ENCODE results near the gene ADARB1. TPM values are rescaled to one million over a fixed set of nuclear protein-coding genes. Genes with fewer than 3 reads are reported as not detected.
A peak's percentile ranks its signal among the peaks of the same experiment; 100 is the strongest.

ADARB1 gene
- total RNA-seq, 1 donor from 2014 or later, result 15.1 TPM

- intact Hi-C loops (cut with DNase I), result no loop called here
- DNase-seq (ENCODE audit: missing footprints) (no peak), ATAC-seq (no peak)
These were observed 5.3 kb upstream of the ADARB1 start for GRCh38 chr21:45069085-45069484.

- ATAC-seq (no peak), DNase-seq (ENCODE audit: missing footprints) (no peak)
- intact Hi-C loops (cut with DNase I), result no loop called here
These were observed 4.7 kb upstream of the ADARB1 start for GRCh38 chr21:45069711-45070110.

DNA sequence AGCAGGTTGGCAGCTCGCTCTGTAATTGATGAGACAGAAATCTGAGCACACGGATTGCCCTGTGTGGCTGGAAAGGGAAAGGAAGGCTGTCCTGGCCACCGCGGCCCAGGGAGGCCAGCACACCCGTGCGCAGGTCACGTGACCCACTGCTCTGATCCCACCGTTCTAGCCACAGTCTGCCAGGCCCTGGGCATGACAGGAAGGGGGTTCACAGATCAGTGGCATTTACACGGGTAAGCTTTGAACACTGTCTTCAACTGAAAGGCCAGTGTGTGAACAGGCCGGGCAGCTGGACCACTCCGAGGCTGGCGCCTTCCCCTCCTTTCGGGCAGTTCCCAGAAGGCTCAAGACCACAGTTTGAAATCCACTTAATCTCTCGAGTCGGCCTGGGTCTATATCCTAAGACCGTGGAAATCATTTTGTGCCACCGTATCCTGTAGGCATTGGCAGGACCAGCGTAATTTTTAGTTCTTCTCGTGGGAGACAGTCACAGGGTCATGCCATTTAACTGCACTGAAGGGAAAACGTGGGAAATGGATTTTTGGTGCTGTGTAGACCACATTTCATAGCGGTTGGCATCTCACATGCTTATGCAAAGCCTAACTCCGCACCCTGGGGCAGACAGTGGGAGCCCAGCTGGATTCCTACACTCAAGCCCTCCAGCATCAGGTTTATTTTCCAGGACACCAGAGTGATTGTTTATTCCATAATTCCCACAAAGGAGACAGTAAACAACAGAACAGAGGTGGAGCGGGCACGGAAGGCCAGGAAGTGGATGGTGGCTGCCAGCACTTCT, 3.1 kb upstream of the ADARB1 start:
- intact Hi-C loops (cut with DNase I), result no loop called here
- DNase-seq (ENCODE audit: missing footprints), result no peak
- no peak for ATAC-seq

- intact Hi-C loops (cut with DNase I), result no loop called here
- no peak for DNase-seq (ENCODE audit: missing footprints)
These were observed 2.3 kb upstream of the ADARB1 start for GRCh38 chr21:45071874-45072737.

DNA sequence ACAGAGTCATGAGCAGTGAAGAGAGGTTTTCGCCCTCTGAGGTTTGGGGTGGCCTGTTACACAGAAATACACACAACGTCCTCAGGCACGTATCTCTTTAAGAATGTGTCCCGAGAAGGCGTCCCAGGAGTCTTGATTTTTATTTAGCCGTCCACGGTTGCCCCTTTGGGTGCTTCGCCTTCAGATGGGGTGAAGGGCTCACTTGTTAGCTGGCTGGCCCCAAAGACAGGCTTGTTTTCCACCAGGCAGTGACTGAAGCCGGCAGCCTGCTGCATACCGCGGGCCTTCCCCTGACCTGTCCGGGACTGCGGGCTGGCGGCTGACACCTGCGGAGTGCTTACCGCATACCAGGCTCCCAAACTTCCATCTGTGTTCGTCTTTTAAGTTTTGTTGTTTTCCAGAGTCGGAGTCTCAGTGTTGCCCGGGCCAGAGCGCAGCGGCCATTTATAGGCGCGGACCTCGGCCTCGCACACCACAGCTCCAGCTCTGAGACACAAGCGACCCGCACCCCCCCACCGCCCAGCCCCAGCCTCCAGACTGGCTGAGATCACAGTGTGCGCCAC, 1.6 kb upstream of the ADARB1 start:
- DNase-seq (ENCODE audit: missing footprints), result no peak
- intact Hi-C loops (cut with DNase I), result no loop called here
- no peak for ATAC-seq

More at GRCh38 chr21:45071874-45072737, 2.3 kb upstream of the ADARB1 start:
- ATAC-seq, result no peak

GRCh38 chr21:45073301-45074047, 906 bp upstream of the ADARB1 start:
- intact Hi-C loops (cut with DNase I), result loop anchor here (2.0 kb wide), 2 partner anchors 55 to 125 kb away; no protein-coding TSS in a partner anchor
- ATAC-seq, result peak; percentile 33
- DNase-seq (ENCODE audit: missing footprints), result no peak

DNA sequence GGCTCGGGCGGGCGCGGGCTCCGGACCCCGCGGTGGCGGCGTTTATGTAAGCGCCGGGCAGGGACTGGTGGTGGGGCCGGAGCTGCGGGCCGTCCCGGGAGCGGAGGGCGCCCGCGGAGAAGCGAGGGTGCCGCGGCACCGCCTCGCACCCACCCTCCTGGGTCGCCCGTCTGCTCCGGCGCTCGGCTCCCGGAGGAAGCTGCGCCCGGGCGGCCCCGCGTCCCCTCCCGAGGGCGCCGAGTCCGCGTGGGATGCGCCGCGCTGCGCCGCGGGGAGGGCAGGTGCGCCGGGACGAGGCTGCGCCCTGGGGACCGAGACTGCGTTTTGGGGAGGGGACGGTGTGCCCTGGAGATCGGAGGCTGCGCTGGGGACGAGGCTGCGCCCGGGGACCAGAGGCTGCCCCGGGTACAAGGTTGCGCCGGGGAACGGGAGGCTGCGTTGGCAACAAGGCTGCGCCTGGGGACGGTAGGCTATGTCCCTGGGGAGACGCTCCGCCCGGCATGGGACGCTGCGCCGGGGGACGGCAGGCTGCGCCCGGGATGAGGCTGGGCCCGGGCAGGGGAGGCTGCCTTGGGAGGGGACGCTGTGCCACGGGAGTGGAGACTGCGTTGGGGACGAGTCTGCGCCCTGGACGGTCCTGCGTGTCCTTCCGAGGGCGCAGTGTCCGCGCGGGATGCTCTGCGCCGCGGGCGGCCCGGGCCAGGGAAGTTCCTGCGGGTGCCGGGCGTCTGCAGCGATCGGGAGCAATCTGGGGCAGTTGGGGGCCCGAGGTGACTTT, 627 bp downstream of the ADARB1 start:
- peak; percentile 24 for ATAC-seq

GRCh38 chr21:45075596-45076244, 1.3 kb downstream of the ADARB1 start:
- DNase-seq (ENCODE audit: missing footprints), result no peak
- intact Hi-C loops (cut with DNase I), result loop anchor here (2.0 kb wide), 2 partner anchors 53 to 127 kb away; no protein-coding TSS in a partner anchor
- no peak for ATAC-seq

More for the DNA sequence above, 627 bp downstream of the ADARB1 start:
- DNase-seq (ENCODE audit: missing footprints), result no peak
- intact Hi-C loops (cut with DNase I), result loop anchor here (2.0 kb wide), 2 partner anchors 54 to 126 kb away; no protein-coding TSS in a partner anchor

DNA sequence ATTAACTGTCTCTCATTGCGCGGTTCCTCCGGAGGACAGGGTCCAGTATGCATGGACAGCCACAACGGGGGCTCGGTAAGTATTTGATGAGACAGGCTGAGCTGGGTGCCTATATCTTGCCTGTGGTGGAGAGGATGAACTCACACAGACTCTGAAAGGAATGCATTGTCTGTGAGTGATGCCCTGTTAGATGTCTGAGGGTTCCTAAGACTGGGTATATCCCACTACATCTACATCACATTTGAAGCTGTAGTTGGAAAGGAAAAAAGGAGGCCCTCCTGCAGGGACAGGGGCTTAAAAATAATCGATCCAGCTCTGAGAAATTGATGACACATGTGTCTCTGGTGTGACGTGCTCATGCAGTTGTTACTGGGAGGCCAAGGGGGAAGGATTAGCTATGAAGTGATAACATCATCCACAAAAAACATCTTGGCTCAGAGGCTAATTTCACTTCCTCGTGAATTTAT, 1.9 kb downstream of the ADARB1 start:
- ATAC-seq, result no peak
- DNase-seq (ENCODE audit: missing footprints), result no peak
- intact Hi-C loops (cut with DNase I), result no loop called here

- DNase-seq (ENCODE audit: missing footprints) (no peak), ATAC-seq (no peak)
- intact Hi-C loops (cut with DNase I), result no loop called here
These were observed 4.0 kb downstream of the ADARB1 start for GRCh38 chr21:45078371-45078770.

DNA sequence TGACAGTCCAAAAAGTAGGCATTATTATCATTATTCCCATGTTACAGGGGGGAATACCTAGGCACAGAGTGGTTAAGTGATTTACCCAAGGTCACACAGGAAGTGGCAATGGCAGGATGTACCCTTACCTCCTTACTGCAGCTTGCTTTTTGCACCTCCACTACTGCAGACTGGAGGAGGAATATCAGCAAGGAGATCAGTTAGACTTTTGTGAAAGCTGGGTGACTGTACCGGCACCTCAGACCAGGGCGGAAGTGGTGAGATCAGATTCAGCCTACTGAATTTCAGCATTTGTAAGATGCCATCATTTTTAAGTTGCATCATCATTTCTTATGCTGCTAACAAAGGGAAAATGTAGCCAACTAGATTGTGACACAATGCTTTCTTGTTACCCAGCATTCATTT, 4.5 kb downstream of the ADARB1 start:
- intact Hi-C loops (cut with DNase I), result no loop called here
- no peak for DNase-seq (ENCODE audit: missing footprints)
- ATAC-seq, result no peak

GRCh38 chr21:45079351-45079750, 5.0 kb downstream of the ADARB1 start:
- intact Hi-C loops (cut with DNase I), result no loop called here
- DNase-seq (ENCODE audit: missing footprints) (no peak), ATAC-seq (no peak)

- ATAC-seq (no peak), DNase-seq (ENCODE audit: missing footprints) (no peak)
- intact Hi-C loops (cut with DNase I), result no loop called here
These were observed 5.9 kb downstream of the ADARB1 start for GRCh38 chr21:45080232-45080631.

- no peak for ATAC-seq
- intact Hi-C loops (cut with DNase I), result no loop called here
- DNase-seq (ENCODE audit: missing footprints), result no peak
These were observed 6.4 kb downstream of the ADARB1 start for GRCh38 chr21:45080639-45081414.

DNA sequence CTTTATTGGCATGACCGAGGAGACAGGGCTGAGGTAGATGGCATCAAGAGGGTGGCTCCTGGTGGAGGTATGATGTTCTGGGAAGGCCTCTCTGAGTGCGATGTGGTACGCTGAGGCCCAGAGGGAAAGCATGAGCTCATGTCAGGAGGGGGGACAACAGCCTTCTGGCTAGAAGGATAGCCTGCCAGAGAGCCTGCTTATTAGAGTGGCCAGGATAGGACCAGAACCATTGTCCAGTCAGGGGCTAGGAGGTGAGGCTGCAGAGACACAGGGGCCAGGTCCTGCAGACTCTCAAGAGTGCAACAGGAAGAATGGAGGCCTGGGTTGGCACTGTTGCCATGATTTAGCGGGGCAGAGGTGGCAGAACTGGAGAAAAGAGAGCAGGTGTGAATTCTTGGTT, 7.3 kb downstream of the ADARB1 start:
- no peak for ATAC-seq
- intact Hi-C loops (cut with DNase I), result no loop called here
- DNase-seq (ENCODE audit: missing footprints), result no peak

DNA sequence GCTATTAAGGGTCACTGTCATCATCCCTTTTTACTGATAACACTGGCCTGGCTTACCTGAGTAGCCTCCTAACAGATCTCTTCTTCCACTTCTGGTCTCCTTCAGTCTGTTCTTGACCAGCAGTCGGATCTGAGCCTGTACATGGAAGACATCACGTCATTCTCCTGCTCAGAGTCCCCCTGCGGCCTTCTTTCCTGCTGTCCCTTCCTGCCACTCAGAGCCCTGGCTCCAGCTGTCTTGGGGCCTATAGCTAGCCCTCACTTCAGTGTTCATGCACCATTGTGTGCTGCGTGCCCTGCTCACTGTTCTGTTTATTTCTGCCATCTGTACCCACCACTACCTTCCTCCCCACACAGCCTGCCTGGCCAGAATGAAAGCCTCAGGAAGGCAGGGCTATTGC, 8.4 kb downstream of the ADARB1 start:
- intact Hi-C loops (cut with DNase I), result no loop called here
- no peak for ATAC-seq
- DNase-seq (ENCODE audit: missing footprints), result no peak

DNA sequence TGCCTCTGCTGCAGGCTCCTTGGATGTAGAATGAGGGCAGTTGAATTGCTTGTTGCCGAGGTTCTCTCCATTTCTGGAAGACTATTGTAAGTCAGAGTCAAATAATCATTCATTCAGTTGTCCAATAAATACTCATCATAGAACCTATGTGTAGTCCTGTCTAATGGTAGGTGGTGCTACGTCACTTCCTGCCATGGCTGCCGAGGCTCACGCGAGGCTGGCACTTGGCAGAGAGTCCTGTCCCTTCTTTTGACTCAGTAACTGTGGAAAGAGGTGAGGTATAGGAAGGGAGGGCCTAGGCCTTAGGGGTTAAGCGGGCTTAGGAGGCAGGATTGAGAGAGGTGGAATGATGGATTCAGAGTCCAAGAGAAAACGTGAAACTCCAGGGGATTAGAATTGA, 9.7 kb downstream of the ADARB1 start:
- DNase-seq (ENCODE audit: missing footprints) (no peak), ATAC-seq (no peak)
- intact Hi-C loops (cut with DNase I), result no loop called here
